ENCODE data around the gene COL8A1. TPM values are rescaled to one million over a fixed set of nuclear protein-coding genes. Genes with fewer than 3 reads are reported as not detected.

The COL8A1 gene
- total RNA-seq, 1 experiment from 2014 or later: 112 TPM

DNA sequence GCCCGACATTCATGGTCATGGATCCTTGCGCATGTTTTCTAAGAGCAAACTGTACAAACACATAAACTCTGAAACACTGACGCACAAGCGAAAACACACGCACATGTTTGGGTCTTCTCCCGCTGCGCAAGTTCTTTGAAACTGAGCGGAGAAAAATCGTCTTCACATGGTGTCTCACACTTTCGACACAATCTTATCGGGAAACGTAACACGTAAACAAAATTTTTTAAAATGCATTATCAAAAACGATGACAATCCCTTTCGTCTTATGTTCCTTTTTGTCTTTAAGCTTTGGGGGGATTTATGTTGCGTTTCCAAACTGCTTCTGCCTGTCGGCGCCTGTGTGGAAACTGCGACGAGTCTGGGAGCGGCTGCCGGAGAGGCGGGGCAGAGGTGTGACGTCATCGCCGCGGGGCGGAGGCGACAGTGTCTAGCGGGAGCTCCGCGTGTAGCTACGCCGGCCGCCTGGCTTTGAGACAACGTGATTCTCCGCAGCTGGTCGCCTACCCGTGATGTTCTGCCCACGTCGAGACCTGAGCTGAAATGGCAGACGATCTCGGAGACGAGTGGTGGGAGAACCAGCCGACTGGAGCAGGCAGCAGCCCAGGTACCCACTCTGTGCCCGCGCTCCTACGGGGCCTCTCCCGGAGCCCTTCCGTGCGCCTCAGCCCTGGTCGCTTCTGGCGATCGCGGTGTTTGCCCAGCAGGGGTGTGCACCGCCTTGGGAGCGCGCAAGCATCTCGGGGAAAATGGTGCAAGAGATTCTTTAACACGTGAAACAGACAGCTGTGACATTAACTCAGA, 179.2 kb downstream of the COL8A1 start, which contains the start of gene CMSS1:
Gene CMSS1, plus strand, starts transcription at position 426 of the 804 bp plus-strand sequence.
- TSS peak; percentile 69 for BruUV-seq (replicated peaks)
- Mint-ChIP-seq H3K36me3 (ENCODE audit: insufficient read depth, unreplicated experiment) (peaks cover 10% of the 10 kb centered on the region), H3K4me3 (ENCODE audit: unreplicated experiment) (peak within 1 kb of the TSS; percentile 95), H3K27me3 (ENCODE audit: insufficient read depth, unreplicated experiment) (no peaks in the 10 kb centered on the region), H3K27ac (ENCODE audit: low read depth, unreplicated experiment) (peak within 1 kb of the TSS; percentile 99), H3K4me1 (ENCODE audit: insufficient read depth, unreplicated experiment) (peaks cover 18% of the 10 kb centered on the region), H3K9me3 (ENCODE audit: unreplicated experiment) (no peaks in the 10 kb centered on the region)
- intact Hi-C loops (cut with micrococcal nuclease): no loop called here
- TF ChIP-seq, protein P1, sequence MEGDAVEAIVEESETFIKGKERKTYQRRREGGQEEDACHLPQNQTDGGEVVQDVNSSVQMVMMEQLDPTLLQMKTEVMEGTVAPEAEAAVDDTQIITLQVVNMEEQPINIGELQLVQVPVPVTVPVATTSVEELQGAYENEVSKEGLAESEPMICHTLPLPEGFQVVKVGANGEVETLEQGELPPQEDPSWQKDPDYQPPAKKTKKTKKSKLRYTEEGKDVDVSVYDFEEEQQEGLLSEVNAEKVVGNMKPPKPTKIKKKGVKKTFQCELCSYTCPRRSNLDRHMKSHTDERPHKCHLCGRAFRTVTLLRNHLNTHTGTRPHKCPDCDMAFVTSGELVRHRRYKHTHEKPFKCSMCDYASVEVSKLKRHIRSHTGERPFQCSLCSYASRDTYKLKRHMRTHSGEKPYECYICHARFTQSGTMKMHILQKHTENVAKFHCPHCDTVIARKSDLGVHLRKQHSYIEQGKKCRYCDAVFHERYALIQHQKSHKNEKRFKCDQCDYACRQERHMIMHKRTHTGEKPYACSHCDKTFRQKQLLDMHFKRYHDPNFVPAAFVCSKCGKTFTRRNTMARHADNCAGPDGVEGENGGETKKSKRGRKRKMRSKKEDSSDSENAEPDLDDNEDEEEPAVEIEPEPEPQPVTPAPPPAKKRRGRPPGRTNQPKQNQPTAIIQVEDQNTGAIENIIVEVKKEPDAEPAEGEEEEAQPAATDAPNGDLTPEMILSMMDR (IDR thresholded peaks at IDR 0.05; ENCODE audit: unreplicated experiment): peak; percentile 28
- peak; percentile 90 for DNase-seq (ENCODE audit: unreplicated experiment)
- ChIA-PET CTCF (interaction anchor here (0.6 to 1.5 kb wide), 9 partner anchors 9 to 799 kb away, joined by 3 to 5 read pairs (median 3); no protein-coding TSS in a partner anchor), POLR2A (interaction anchor here (0.6 to 2.1 kb wide), 17 partner anchors 9 to 1926 kb away, joined by 3 to 11 read pairs (median 3); partner anchors contain the start of gene TBC1D23)

DNA sequence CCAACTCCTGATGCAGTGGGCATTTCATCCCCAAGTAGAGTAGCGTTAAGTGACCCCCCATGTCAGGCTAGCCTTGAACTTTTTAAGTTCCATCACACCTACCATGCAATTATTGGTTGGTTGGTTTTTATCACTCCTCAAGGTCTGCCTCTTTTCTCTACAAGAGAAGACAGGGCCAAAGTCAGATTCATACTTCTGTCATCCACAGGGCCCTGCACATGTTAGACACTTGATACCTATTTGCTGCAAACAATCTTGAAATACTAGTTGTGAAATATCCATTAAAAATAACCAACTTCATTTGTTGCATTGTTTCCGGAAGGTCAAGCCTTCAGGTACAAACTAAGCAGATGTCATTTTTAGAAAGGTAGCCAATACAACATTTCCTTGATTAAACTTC, 180.4 kb downstream of the COL8A1 start:
- TF ChIP-seq, protein P1 (IDR thresholded peaks at IDR 0.05; ENCODE audit: unreplicated experiment): no peak
- ChIA-PET CTCF (interaction anchor here (0.5 to 1.5 kb wide), 2 partner anchors 138 to 435 kb away, joined by 3 to 4 read pairs; no protein-coding TSS in a partner anchor), POLR2A (interaction anchor here (1.3 kb wide), 1 partner anchor 10 kb away, joined by 4 read pairs; no protein-coding TSS in a partner anchor)
- Mint-ChIP-seq H3K4me1 (ENCODE audit: insufficient read depth, unreplicated experiment) (peaks cover 23% of the 10 kb centered on the region), H3K4me3 (ENCODE audit: unreplicated experiment) (peak overlapping the region; percentile 95), H3K27ac (ENCODE audit: low read depth, unreplicated experiment) (peak overlapping the region; percentile 99), H3K9me3 (ENCODE audit: unreplicated experiment) (no peaks in the 10 kb centered on the region), H3K27me3 (ENCODE audit: insufficient read depth, unreplicated experiment) (no peaks in the 10 kb centered on the region), H3K36me3 (ENCODE audit: insufficient read depth, unreplicated experiment) (peaks cover 10% of the 10 kb centered on the region)
- DNase-seq (ENCODE audit: unreplicated experiment): no peak
- BruUV-seq (replicated peaks): no TSS peak
- intact Hi-C loops (cut with micrococcal nuclease): no loop called here

DNA sequence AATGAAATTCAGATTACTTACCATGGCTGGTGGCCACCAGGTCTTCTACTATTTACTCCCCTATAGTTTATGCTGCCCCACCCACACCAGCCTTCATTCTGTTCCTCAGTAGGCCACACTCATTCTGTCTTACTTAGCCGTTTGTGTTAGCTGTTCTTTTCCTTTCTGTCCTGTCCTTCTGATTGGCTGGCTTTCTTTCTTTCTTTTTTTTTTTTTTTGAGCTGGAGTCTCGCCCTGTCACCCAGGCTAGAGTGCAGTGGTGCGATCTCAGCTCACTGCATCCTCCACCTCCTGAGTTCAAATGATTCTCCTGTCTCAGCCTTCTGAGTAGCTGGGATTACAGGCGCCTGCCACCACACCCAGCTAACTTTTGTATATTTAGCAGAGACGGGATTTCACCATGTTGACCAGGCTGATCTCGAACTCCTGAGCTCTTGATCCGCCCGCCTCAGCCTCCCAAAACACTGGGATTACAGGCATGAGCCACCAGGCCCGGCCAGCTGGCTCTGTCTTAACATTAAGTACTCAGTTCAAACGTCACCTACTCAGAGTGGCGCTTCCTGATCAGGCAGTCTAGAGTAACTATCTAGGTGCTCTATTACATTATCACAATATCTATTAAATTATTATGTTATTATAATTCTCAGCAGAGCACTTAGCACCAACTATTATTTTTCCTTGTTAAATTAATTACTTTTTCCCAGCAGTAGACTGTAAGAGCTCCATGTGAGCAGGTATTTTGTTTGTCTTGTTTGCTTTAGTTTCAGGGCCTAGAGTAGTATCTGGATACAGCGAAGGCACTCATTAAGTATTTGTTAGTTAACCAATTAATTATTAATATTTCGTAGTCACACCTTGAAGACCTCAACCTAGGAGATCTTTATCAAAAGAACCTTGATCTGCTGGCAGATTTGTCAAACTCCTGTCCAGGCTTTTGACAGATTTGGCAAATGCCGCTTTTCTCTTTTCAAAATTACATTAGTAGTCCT, 185.6 kb downstream of the COL8A1 start:
- TF ChIP-seq, protein P1 (IDR thresholded peaks at IDR 0.05; ENCODE audit: unreplicated experiment): no peak
- H3K27ac Mint-ChIP-seq (ENCODE audit: low read depth, unreplicated experiment): no peak overlapping the region
- intact Hi-C loops (cut with micrococcal nuclease): no loop called here
- H3K9me3 Mint-ChIP-seq (ENCODE audit: unreplicated experiment): no peaks in the 10 kb centered on the region
- peaks cover 4% of the 10 kb centered on the region for H3K36me3 Mint-ChIP-seq (ENCODE audit: insufficient read depth, unreplicated experiment)
- DNase-seq (ENCODE audit: unreplicated experiment): no peak
- H3K27me3 Mint-ChIP-seq (ENCODE audit: insufficient read depth, unreplicated experiment): no peaks in the 10 kb centered on the region
- peaks cover 18% of the 10 kb centered on the region for H3K4me1 Mint-ChIP-seq (ENCODE audit: insufficient read depth, unreplicated experiment)
- CTCF ChIA-PET: interaction anchor here (0.5 to 13.3 kb wide), 15 partner anchors 8 to 1183 kb away, joined by 3 to 139 read pairs (median 4); partner anchors contain the start of genes NIT2 and TBC1D23
- BruUV-seq (replicated peaks): no TSS peak
- POLR2A ChIA-PET: interaction anchor here (0.6 to 3.9 kb wide), 8 partner anchors 8 to 1457 kb away, joined by 3 to 27 read pairs (median 3); partner anchors contain the start of genes COL8A1 and TBC1D23
- no peak overlapping the region for H3K4me3 Mint-ChIP-seq (ENCODE audit: unreplicated experiment)
